ENCODE results near the gene DOCK11. TPM values are rescaled to one million over a fixed set of nuclear protein-coding genes. Genes with fewer than 3 reads are reported as not detected.

DOCK11 gene
- total RNA-seq, 1 donor from 2014 or later: 22.1 TPM

GRCh38 chrX:118589227-118589626 lies 93.6 kb downstream of the DOCK11 start:
- no peak for TF ChIP-seq CTCF (IDR thresholded peaks at IDR 0.05)
- Mint-ChIP-seq H3K9me3 (ENCODE audit: low read depth) (no peaks in the 10 kb centered on the region), H3K27ac (ENCODE audit: unreplicated experiment) (no peak overlapping the region), H3K4me3 (ENCODE audit: unreplicated experiment) (no peak overlapping the region), H3K4me1 (ENCODE audit: low read depth) (peaks cover 6% of the 10 kb centered on the region), H3K27me3 (ENCODE audit: low read depth) (no peaks in the 10 kb centered on the region), H3K36me3 (ENCODE audit: low read depth) (peaks cover 6% of the 10 kb centered on the region)
- no peak for DNase-seq (ENCODE audit: low spot score)

GRCh38 chrX:118593407-118593806 lies 97.8 kb downstream of the DOCK11 start:
- peaks cover 32% of the 10 kb centered on the region for H3K4me1 Mint-ChIP-seq (ENCODE audit: low read depth)
- DNase-seq (ENCODE audit: low spot score): no peak
- H3K27ac Mint-ChIP-seq (ENCODE audit: unreplicated experiment): no peak overlapping the region
- H3K36me3 Mint-ChIP-seq (ENCODE audit: low read depth): peaks cover 4% of the 10 kb centered on the region
- no peaks in the 10 kb centered on the region for H3K9me3 Mint-ChIP-seq (ENCODE audit: low read depth)
- TF ChIP-seq CTCF (IDR thresholded peaks at IDR 0.05): no peak
- no peaks in the 10 kb centered on the region for H3K27me3 Mint-ChIP-seq (ENCODE audit: low read depth)
- H3K4me3 Mint-ChIP-seq (ENCODE audit: unreplicated experiment): no peak overlapping the region

GRCh38 chrX:118594697-118595420 lies 99.2 kb downstream of the DOCK11 start:
- TF ChIP-seq CTCF (IDR thresholded peaks at IDR 0.05): no peak
- DNase-seq (ENCODE audit: low spot score): no peak
- Mint-ChIP-seq H3K9me3 (ENCODE audit: low read depth) (no peaks in the 10 kb centered on the region), H3K27me3 (ENCODE audit: low read depth) (no peaks in the 10 kb centered on the region), H3K4me3 (ENCODE audit: unreplicated experiment) (no peak overlapping the region), H3K36me3 (ENCODE audit: low read depth) (peaks cover 4% of the 10 kb centered on the region), H3K27ac (ENCODE audit: unreplicated experiment) (no peak overlapping the region), H3K4me1 (ENCODE audit: low read depth) (peaks cover 36% of the 10 kb centered on the region)

GRCh38 chrX:118595501-118596042 lies 100.0 kb downstream of the DOCK11 start:
- Mint-ChIP-seq H3K4me1 (ENCODE audit: low read depth) (peaks cover 37% of the 10 kb centered on the region), H3K9me3 (ENCODE audit: low read depth) (no peaks in the 10 kb centered on the region), H3K27ac (ENCODE audit: unreplicated experiment) (peak overlapping the region; percentile 18), H3K27me3 (ENCODE audit: low read depth) (no peaks in the 10 kb centered on the region), H3K36me3 (ENCODE audit: low read depth) (peaks cover 4% of the 10 kb centered on the region), H3K4me3 (ENCODE audit: unreplicated experiment) (no peak overlapping the region)
- DNase-seq (ENCODE audit: low spot score): no peak
- no peak for TF ChIP-seq CTCF (IDR thresholded peaks at IDR 0.05)

- Mint-ChIP-seq H3K9me3 (ENCODE audit: low read depth) (no peaks in the 10 kb centered on the region), H3K27me3 (ENCODE audit: low read depth) (no peaks in the 10 kb centered on the region), H3K4me1 (ENCODE audit: low read depth) (peaks cover 45% of the 10 kb centered on the region), H3K36me3 (ENCODE audit: low read depth) (peaks cover 4% of the 10 kb centered on the region), H3K4me3 (ENCODE audit: unreplicated experiment) (no peak overlapping the region), H3K27ac (ENCODE audit: unreplicated experiment) (no peak overlapping the region)
- no peak for TF ChIP-seq CTCF (IDR thresholded peaks at IDR 0.05)
- no peak for DNase-seq (ENCODE audit: low spot score)
Measured at GRCh38 chrX:118596390-118596789, 100.8 kb downstream of the DOCK11 start.
